HCT116 (cell line): Measurements from ENCODE around the gene HTR3E.

ENCODE experiments used
- CTCF ChIP-seq, 3 experiments: fragments of 200-600 bp in 1 of 3; sonication (generic) in 1 of 3; IDR thresholded peaks in 2 of 3; conservative IDR thresholded peaks in 1 of 3; 2 replicates each; pipeline ENCODE4 v1.5.1; 2012 to 2017; ENCODE audit warnings: low read depth in 2 of 3, low read length in 2 of 3, antibody characterized with exemption in 1 of 3, borderline replicate concordance in 1 of 3, control low read depth in 1 of 3, mild to moderate bottlenecking in 1 of 3, mixed read lengths in 1 of 3, mixed run types in 1 of 3, moderate library complexity in 1 of 3; ENCODE audit not compliant: insufficient read depth in 1 of 3
- EZH2 ChIP-seq: fragments of 200-600 bp; sonication (generic); IDR thresholded peaks from 2 replicates; pipeline ENCODE4 v1.6.1; 2017; ENCODE audit warnings: antibody characterized with exemption, mixed run types
- EZH2phosphoT487 ChIP-seq: fragments of 200-600 bp; IDR thresholded peaks from 2 replicates; pipeline ENCODE4 v1.6.1; 2018; ENCODE audit warnings: antibody characterized with exemption, borderline replicate concordance
- FOSL1 ChIP-seq: IDR thresholded peaks from 2 replicates; pipeline ENCODE4 v1.6.1; 2012; ENCODE audit warnings: low read depth
- JUND ChIP-seq: IDR thresholded peaks from 2 replicates; pipeline ENCODE4 v1.6.1; 2012
- MAX ChIP-seq: IDR thresholded peaks from 2 replicates; pipeline ENCODE4 v1.6.1; 2012
- POLR2A ChIP-seq: IDR thresholded peaks from 2 replicates; pipeline ENCODE4 v1.7.0; 2011; ENCODE audit warnings: borderline replicate concordance; ENCODE audit not compliant: insufficient read depth, insufficient read length; ENCODE audit errors: extremely low read depth
- RAD21 ChIP-seq: IDR thresholded peaks from 2 replicates; pipeline ENCODE4 v1.6.1; 2012; ENCODE audit warnings: low read depth, mild to moderate bottlenecking
- REST ChIP-seq: IDR thresholded peaks from 2 replicates; pipeline ENCODE4 v1.6.1; 2012; ENCODE audit warnings: low read depth
- SP1 ChIP-seq: IDR thresholded peaks from 2 replicates; pipeline ENCODE4 v1.6.1; 2012; ENCODE audit warnings: low read depth
- ZBTB33 ChIP-seq: IDR thresholded peaks from 2 replicates; pipeline ENCODE4 v1.6.1; 2011; ENCODE audit warnings: mild to moderate bottlenecking, low read length, moderate library complexity; ENCODE audit not compliant: insufficient replicate concordance; ENCODE audit errors: extremely low read depth
- ZFX ChIP-seq: fragments of 450-650 bp; IDR thresholded peaks from 2 replicates; pipeline ENCODE4 v1.6.1; 2017
- ZNF274 ChIP-seq: fragments of 200-500 bp; sonication (Bioruptor generic); IDR thresholded peaks from 2 replicates; pipeline ENCODE4 v1.6.1; 2014; ENCODE audit warnings: mild to moderate bottlenecking, low read depth, low read length, inconsistent platforms

- TF ChIP-seq ZNF274 (no peak), POLR2A (peak; percentile 64), MAX (peak; percentile 99), CTCF (IDR thresholded peaks at IDR 0.05 in 2 of 3, conservative IDR thresholded peaks at IDR 0.05 in 1 of 3; ENCODE audit: borderline replicate concordance in 1 of 3, insufficient read depth in 1 of 3, low read depth in 2 of 3, low read length in 2 of 3) (no peak), SP1 (peak; percentile 42; the same call in 1 of the 2 replicates), ZBTB33 (no peak), RAD21 (no peak), REST (no peak), ZFX (no peak), EZH2phosphoT487 (no peak), EZH2 (no peak), FOSL1 (no peak), JUND (no peak)
These were observed 37.2 kb downstream of the HTR3E start for GRCh38 chr3:184133840-184134745.
